Panc1 (cell line): ENCODE data around the gene STRA6. TPM values are rescaled to one million over a fixed set of nuclear protein-coding genes. Genes with fewer than 3 reads are reported as not detected.
A peak's percentile ranks its signal among the peaks of the same experiment; 100 is the strongest.

ENCODE experiments used
- ATAC-seq: fragments of 200-7000 bp; cut with Tn5 transposase; 2 replicates; pipeline ENCODE4 v1.9.1; 2020; ENCODE audit warnings: mild to moderate bottlenecking, moderate library complexity
- BruUV-seq: library from RNA; stranded (reverse); fragments of 400-500 nt; replicated peaks from 2 replicates; lab custom pipeline; 2021; lab: Mats Ljungman, UMichigan
- CTCF ChIA-PET: fragments of 300-600 bp; sonication (Branson Sonifier 250); formaldehyde crosslinking; loops from one replicate; lab custom pipeline; 2022; ENCODE audit warnings: antibody characterized with exemption; lab: Charles Lee
- POLR2A ChIA-PET: fragments of 300-600 bp; sonication (Branson Sonifier 250); formaldehyde crosslinking; loops from one replicate; lab custom pipeline; 2022; ENCODE audit warnings: antibody characterized with exemption; lab: Charles Lee
- DNase-seq: peaks from one replicate; pipeline ENCODE4 v3.0.0-alpha.2; 2010; ENCODE audit warnings: low read depth, low spot score
- H3K27ac ChIP-seq: 2 replicates; pipeline ENCODE4 v1.5.1; 2011; ENCODE audit warnings: mild to moderate bottlenecking, low read length, inconsistent platforms
- H3K27me3 ChIP-seq: fragments of 200-500 bp; sonication (Bioruptor generic); 2 replicates; pipeline ENCODE4 v1.6.0; 2014; ENCODE audit warnings: low read length, inconsistent platforms; ENCODE audit not compliant: control insufficient read depth, insufficient read depth
- H3K36me3 ChIP-seq: fragments of 200-500 bp; sonication (Bioruptor generic); 2 replicates; pipeline ENCODE4 v1.5.1; 2014; ENCODE audit warnings: inconsistent platforms, mild to moderate bottlenecking, low read length, moderate library complexity; ENCODE audit not compliant: control insufficient read depth, insufficient read depth
- H3K4me1 ChIP-seq: 2 replicates; pipeline ENCODE4 v1.5.1; 2011; ENCODE audit warnings: inconsistent platforms, mild to moderate bottlenecking, low read length, moderate library complexity; ENCODE audit not compliant: control insufficient read depth, insufficient read depth
- H3K4me3 ChIP-seq, 2 experiments: 2 replicates each; pipeline ENCODE4 v1.5.1; 2011 to 2012; ENCODE audit warnings: low read depth in 2 of 2, low read length in 2 of 2, mild to moderate bottlenecking in 2 of 2, inconsistent platforms in 1 of 2, moderate library complexity in 1 of 2
- H3K9me3 ChIP-seq: fragments of 200-500 bp; sonication (Bioruptor generic); 2 replicates; pipeline ENCODE4 v1.5.1; 2014; ENCODE audit warnings: low read depth, mild to moderate bottlenecking, inconsistent platforms, low read length, moderate library complexity; ENCODE audit not compliant: control insufficient read depth, insufficient read depth
- CTCF ChIP-seq: fragments of 450-650 bp; IDR thresholded peaks from 2 replicates; pipeline ENCODE4 v1.5.1; 2017; ENCODE audit warnings: mild to moderate bottlenecking
- POLR2AphosphoS5 ChIP-seq: IDR thresholded peaks from 2 replicates; pipeline ENCODE4 v1.6.1; 2012; ENCODE audit warnings: mild to moderate bottlenecking, low read depth, low read length, moderate library complexity
- REST ChIP-seq, 2 experiments: IDR thresholded peaks; 2 replicates each; pipeline ENCODE4 v1.6.1; 2011 to 2012; ENCODE audit warnings: low read depth in 2 of 2, control low read depth in 1 of 2, low read length in 1 of 2, mild to moderate bottlenecking in 1 of 2, moderate library complexity in 1 of 2; ENCODE audit not compliant: insufficient read depth in 1 of 2
- SIN3A ChIP-seq: IDR thresholded peaks from 2 replicates; pipeline ENCODE4 v1.6.1; 2012; ENCODE audit warnings: low read depth, mild to moderate bottlenecking, low read length, moderate library complexity, borderline replicate concordance; ENCODE audit not compliant: insufficient read depth
- TCF7L2 ChIP-seq: IDR thresholded peaks from 2 replicates; pipeline ENCODE4 v1.6.1; 2011; ENCODE audit warnings: mild to moderate bottlenecking, low read depth, low read length, inconsistent platforms
- in situ Hi-C: cut with HindIII; loops from 2 replicates; pipeline ENCODE4 v1.10.0; 2016; ENCODE audit warnings: low sequenced_read_pairs, low pct_unique_long_range_greater_than_20kb
- intact Hi-C: fragments of 100-400 bp; cut with micrococcal nuclease; formaldehyde crosslinking; loops from one replicate; pipeline ENCODE4 v1.10.0; 2022; ENCODE audit not compliant: unreplicated experiment
- total RNA-seq: library from RNA; stranded (reverse); gene quantifications from one replicate; pipeline ENCODE4 v1.2.1, GENCODE V29; 2021; ENCODE audit not compliant: unreplicated experiment

Gene STRA6
- total RNA-seq, 1 experiment from 2014 or later = 1.1 TPM

- DNase-seq (no peak), ATAC-seq (0 out of 2 replicates have a peak, but pooled peaks have one; percentile 6)
- Histone ChIP-seq H3K36me3 (no peaks in the 10 kb centered on the region), H3K9me3 (no peaks in the 10 kb centered on the region), H3K4me3 (no peak overlapping the region), H3K4me1 (peaks cover 12% of the 10 kb centered on the region), H3K27ac (no peak overlapping the region), H3K27me3 (no peaks in the 10 kb centered on the region)
- ChIA-PET POLR2A (no interaction called here), CTCF (interaction anchor here (0.9 kb wide), 1 partner anchor 77 kb away, joined by 4 read pairs; no protein-coding TSS in a partner anchor)
- TF ChIP-seq TCF7L2 (no peak), SIN3A (no peak), CTCF (no peak), REST (IDR thresholded peaks at IDR 0.05; ENCODE audit: insufficient read depth in 1 of 2, low read depth in 2 of 2, low read length in 1 of 2) (no peak), POLR2AphosphoS5 (no peak)
- intact Hi-C loops = no loop called here
- in situ Hi-C loops = no loop called here
- no TSS peak for BruUV-seq
Measured at GRCh38 chr15:74234598-74234875, 31.9 kb upstream of the STRA6 start.

- CTCF ChIA-PET = interaction anchor here (0.9 kb wide), 1 partner anchor 78 kb away, joined by 4 read pairs; no protein-coding TSS in a partner anchor
- H3K9me3 ChIP-seq = no peaks in the 10 kb centered on the region
- no peak overlapping the region for H3K4me3 ChIP-seq
- ATAC-seq = no peak
- no peak for TF ChIP-seq POLR2AphosphoS5
- no peak for TF ChIP-seq REST (IDR thresholded peaks at IDR 0.05; ENCODE audit: insufficient read depth in 1 of 2, low read depth in 2 of 2, low read length in 1 of 2)
- no peak for TF ChIP-seq CTCF
- TF ChIP-seq TCF7L2 = no peak
- no peak for TF ChIP-seq SIN3A
- no peaks in the 10 kb centered on the region for H3K36me3 ChIP-seq
- no peak for DNase-seq
- in situ Hi-C loops = no loop called here
- intact Hi-C loops = no loop called here
- POLR2A ChIA-PET = no interaction called here
- no peaks in the 10 kb centered on the region for H3K27me3 ChIP-seq
- no peak overlapping the region for H3K27ac ChIP-seq
- peaks cover 7% of the 10 kb centered on the region for H3K4me1 ChIP-seq
- no TSS peak for BruUV-seq
Measured at GRCh38 chr15:74233851-74234597, 31.4 kb upstream of the STRA6 start.
